Globus pallidus (tissue), 1 donor: Measurements from ENCODE around the gene PCSK4.
"Not testable (repeated sequence)": the region's sequence is repeated elsewhere in the genome, so short reads cannot be mapped to it uniquely, and the experiment has no call there.

Experiments used
- DNase-seq: peaks from one replicate; pipeline ENCODE4 v3.0.0-alpha.2; 2015; ENCODE audit warnings: low spot score

The PCSK4 gene

DNA sequence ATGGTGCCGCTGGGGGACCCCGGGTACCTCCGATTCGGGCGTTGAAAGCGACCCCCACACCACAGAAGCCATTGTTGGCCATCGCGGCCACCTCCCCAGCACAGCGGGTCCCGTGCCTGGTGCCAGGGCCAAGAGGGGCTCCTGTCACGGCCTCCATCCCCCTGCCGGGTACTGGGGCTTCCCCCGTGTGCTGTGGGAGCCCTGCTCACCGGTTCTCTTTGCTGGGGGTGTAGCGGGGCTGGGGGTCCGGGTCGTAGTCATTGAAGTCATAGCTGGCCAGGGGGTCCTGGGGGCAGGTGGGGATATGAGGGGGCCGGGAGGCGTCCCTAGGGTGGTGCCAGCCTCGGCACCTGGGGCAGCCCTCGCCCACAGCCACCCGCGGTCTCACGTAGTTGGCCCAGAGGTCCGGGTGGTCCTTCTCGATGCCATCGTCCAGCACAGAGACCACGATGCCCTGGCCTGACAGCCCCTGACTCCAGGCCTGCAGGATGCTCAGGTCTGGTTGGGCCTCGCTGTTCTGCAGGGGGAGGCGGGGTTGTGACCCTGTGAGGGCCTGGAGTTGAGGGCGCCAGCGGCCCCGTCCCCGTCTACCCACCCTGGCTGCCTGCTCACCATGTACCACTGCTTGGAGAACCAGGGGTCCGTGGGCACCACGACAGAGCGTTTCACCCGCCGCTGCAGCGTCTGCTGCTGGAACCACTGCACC is 2.4 kb downstream of the PCSK4 start:
- no peak for DNase-seq

DNA sequence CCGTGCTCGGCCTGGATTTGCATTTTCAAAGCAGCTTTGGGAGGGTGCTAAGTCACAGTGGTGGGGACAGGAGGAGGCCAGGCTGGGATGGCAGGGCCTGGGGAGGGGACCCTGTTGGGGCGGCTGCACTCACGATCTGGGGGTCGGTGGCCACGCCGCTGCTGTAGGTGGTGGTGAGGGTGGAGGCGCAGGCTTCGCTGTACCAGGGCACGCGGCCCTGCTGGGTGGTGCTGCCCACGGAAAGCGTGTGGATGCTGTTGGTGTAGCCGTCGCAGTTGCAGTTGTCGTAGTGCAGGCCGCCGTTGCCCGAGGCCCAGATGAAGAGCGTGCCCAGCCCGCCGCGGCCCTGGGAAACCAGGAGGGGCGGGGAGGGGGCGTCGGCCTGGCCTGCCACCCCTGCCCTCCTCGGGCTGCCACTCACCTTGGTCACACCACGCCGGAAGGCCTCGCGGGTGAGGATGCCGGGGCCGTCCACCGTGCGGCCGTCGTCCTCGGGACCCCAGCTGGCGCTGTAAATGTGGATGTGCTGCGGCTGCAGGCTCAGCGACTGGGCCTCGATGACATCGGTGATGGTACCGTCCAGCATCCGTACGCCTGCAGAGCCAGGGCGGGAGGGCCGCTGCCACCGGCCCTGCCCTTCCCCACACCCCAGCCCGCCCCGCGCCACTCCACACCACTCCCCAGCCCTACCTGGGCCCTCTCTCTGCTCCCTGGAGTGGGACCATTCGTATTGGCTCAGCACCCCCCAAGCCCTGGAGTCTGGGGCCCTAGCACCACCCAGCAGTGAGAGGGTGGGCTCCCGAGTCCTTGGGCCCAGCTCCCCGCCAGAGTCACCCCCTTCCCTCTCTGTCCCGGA is 3.2 kb downstream of the PCSK4 start:
- no peak for DNase-seq

DNA sequence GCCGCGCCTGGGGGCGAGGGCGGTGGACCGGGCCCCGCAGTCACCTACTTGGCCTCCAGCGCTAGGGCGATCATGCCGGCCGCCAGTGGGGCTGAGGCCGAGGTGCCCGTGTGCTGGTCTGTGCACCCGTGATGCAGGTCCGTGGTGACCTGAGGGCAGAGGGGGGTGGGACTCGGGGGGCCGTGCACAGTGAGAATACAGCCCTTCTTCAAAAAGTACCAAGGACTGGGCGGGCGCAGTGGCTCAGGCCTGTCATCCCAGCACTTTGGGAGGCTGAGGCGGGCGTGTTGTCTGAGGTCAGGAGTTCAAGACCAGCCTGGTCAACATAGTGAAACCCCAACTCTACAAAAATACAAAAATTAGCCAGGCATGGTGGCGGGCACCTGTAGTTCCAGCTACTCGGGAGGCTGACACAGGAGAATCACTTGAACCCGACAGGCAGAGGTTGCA is 6.1 kb downstream of the PCSK4 start:
- DNase-seq = no peak

DNA sequence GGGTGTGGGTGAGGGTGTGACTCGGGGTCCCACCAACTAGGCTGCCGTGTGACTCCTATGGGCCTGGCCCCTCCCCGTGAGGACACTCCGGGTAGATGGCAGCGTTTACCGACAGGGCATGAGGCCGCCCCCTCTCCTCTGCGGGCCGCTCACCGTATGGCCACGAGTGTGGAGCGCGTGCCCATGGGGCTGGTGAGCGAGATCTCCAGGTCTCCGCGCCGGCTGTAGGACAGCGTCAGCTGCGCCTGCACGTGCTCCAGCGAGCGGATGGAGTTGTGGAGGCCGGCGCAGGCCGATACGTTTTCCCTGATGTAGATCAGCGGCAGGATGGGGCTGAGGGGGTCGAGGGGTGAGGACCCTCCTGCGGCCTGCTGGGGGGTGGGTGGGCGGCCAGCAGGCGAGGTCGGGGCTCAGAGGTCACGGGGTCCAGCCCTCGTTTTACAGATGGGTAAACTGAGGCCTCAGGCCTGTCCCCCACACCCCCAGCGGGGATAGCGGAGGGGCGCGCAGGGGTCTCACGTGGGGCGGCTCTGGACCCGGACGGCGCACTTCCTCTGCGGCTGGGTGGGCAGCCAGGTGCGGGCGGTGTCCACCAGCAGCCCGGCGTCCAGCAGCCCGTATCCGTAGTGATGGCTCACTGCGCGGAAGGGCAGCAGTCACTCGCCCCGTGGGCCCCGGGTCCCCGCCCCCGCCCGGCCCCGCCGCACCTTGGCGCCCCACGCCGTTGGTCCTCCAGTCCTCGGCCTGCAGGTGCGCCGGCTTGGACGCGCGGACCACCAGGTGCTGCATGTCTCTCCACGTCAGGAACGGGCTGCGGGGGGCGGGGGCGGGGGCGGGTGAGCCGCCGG is 6.8 kb downstream of the PCSK4 start:
- DNase-seq = no peak

- DNase-seq = no peak
Measured at GRCh38 chr19:1482361-1483130, 7.6 kb downstream of the PCSK4 start.

DNA sequence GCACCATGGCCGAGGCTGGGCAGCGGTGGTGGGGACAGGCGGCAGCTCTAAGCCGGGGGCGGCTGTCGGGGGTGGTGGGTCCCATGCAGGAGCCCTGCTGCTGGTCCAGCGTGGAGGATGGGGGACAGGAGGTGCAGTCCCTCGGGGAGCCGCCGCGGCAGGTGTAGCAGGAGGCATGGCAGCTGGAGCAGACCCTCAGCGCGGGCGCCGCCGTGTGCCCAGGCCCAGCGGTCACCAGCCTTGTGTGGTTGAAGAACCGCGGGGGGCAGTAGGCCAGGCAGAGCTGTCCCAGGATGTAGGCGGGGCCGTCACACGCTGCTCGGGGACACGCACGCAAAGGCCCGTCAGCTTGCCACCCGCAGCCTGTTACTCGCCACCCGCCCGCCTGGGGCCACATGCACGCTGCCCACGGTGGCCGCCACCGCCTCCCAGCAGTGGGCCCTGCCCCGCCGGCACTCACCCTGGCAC is 8.2 kb downstream of the PCSK4 start:
- DNase-seq = no peak

DNA sequence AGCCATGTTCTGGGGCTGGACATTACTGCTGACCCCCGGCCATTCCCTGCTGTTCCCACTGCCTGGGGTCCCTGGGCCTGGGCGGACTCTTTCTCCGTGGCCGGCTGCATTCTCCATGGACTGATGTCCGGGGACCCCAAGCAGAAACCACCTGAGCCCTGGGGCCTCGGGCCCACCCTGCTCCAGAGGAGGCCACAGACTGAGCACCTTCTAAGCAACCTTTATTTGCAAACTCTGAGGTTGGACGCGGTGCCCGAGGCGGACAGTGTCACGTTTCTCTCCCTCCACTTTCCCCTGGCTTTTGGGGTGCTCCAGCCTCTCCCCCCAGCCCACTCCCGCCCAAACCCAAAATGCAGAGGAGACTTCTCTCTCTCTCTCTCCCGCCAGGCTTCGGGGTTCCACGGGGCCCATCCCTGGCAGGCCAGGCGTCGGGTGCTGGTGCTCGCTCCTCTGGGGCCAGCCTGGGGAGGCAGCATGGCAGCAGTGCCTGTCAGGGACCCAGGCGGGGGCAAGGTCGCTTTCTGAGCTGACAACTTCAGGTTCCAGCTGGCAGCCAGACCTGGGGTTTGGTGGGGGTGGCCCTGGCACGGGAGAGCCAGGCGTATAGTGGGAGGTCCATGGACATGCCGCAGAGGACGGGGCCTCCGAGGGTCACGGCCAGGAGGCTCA is 8.8 kb downstream of the PCSK4 start:
- no peak for DNase-seq

- peak; percentile 90 for DNase-seq
Measured at GRCh38 chr19:1478934-1479707, 11.0 kb downstream of the PCSK4 start, which contains the start of gene C19orf25. Gene C19orf25 (minus strand): TSS chr19:1479215. CDS start chr19:1478903, 312 bp downstream.

GRCh38 chr19:1477056-1477455 is 13.1 kb downstream of the PCSK4 start:
- not testable (repeated sequence) for DNase-seq

DNA sequence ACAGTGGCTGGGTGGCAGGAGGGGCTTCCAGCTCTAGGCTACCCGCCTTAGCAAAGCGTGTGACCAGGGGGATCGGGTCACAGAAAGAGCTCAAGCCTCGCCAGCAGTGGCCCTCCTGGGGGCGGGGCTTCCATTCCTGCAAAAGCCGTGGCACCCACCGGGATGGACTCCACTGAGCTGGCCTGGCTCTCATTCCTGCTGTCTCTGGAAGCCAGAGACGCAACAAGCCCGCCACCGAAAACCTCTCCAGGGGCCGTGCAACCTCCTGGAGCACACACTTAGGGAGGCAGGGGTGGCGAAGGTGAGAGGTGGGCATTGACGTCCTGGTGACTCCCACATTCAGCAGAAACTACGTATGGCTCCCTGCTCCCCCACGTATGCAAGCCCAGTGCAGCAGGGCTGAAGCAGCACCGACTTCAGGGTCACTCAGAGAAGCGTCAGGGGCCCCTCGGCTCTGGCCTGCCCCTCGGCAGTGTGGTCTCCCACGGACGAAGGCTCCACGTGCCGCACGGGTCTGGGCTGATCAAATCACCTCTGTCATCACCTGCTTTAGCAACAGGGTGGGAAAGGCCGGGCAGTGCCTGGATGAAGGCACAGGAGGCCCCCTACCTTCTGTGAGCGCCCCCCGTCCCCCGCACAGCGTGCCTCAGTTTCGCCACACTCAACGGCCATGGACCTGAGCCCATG is 14.3 kb downstream of the PCSK4 start:
- no peak for DNase-seq

DNA sequence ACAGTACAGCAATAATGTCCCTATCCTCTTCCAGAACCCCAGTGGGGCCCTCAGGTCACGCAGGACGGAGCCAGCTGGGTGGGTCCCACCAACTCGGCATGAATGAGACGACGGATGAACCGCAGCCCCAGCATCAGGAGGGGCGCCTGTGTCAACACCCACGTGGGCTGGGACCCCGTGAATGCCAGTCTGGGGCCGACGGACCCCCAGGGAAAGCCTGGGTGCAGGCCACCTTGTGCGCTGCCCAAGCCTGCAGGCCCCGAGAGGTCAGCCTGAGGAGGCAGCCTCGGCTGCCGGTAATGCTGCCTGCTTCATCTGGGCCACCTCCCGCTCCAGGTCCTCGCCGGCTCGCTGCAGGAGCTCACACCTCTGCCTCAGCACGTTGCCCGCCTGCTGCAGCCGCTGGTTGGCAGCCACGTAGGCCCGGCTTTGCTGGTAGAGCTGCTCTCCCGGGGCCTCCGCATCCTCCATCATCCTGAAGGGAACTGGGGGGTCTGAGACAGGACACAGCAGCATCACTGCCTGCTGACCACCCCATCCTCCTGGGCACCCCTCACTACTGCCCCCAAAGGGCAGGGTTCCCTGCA is 15.3 kb downstream of the PCSK4 start:
- no peak for DNase-seq

DNA sequence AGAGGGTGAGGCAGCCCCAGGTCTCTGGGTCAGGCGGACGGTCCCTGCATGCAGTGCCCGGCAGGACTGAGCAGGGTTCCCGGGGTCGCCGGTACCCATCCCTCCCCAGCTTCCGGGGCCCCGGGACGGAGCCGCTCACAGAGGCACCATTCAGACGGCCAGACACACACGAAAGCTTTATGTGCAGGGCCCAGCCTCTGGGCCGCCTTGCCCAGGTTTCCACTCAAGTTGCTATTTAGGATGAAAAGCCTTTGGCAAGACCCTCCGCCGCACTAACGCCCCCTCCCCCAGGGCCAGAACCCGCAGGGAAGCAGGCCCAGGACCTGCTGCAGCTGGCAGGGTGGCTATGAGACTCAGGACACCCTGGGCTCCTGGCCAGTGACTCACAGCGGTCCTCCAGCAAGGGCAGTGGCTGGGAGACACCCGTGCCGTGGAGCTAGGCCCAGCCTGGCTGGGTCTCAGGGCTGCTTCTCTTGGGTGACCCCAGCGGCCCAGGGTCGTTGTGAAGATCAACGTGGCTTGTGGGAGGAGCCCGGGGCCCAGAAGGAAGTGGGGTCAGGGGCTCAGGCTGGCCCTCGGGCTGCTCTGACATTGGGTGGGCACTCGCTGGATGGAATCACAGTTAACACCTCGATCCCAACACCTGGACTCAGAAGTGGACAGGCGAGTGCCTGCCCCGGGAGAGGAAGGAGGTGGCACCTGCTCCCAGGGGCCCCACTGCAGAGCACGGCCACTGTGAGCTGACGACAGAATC is 16.0 kb downstream of the PCSK4 start:
- peak; percentile 80 for DNase-seq

- DNase-seq = peak; percentile 37
Measured at GRCh38 chr19:1473085-1473851, 16.9 kb downstream of the PCSK4 start.

GRCh38 chr19:1472231-1473084 is 17.7 kb downstream of the PCSK4 start:
- peak; percentile 33 for DNase-seq

GRCh38 chr19:1471515-1472160 is 18.5 kb downstream of the PCSK4 start:
- DNase-seq = peak; percentile 48

DNA sequence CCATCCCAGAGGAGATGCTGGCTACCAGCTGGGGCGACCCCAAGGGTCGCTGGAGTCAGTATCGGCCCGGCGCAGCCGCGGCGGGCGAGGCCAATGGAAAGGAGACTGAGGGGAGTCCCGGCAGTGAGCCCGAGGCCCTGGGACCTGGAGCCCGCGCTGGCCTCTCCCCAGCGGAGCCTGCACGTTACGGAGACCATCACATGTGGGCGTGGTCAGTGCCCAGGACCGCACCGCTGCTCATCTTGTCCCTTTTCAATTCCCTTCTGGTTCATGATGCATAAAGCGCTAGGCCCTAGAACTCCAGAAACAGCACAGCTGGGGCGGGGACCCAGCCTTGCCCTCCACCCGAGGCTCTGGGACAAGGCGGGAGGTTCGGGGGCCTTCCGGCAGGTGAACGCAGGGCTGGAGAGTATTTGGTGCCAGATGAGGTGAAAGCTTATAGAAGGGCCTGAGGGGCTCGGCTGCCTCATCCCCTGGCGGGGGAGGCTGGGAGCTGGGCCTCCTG is 19.1 kb downstream of the PCSK4 start:
- no peak for DNase-seq
